HCT116 (cell line): ENCODE results near the gene CPLX3. TPM values are rescaled to one million over a fixed set of nuclear protein-coding genes. Genes with fewer than 3 reads are reported as not detected.

Source experiments
- ATAC-seq: fragments of 200-7000 bp; cut with Tn5 transposase; 2 replicates; pipeline ENCODE4 v1.9.1; 2020; ENCODE audit warnings: mild to moderate bottlenecking, moderate library complexity
- BruUV-seq: library from RNA; stranded (reverse); fragments of 400-500 nt; replicated peaks from 2 replicates; lab custom pipeline; 2021; lab: Mats Ljungman, UMichigan
- CTCF ChIA-PET: fragments of 300-600 bp; sonication (Branson Sonifier 250); formaldehyde crosslinking; loops from one replicate; lab custom pipeline; 2021; ENCODE audit warnings: antibody characterized with exemption; lab: Charles Lee
- POLR2A ChIA-PET: fragments of 300-600, 350-600 bp; sonication (Branson Sonifier 250); formaldehyde crosslinking; loops from one replicate; lab custom pipeline; 2021; ENCODE audit warnings: antibody characterized with exemption; lab: Charles Lee
- RAD21 ChIA-PET, 2 experiments: fragments of 300-600 bp; sonication (Branson Sonifier 250); formaldehyde crosslinking; loops; one replicate each; lab custom pipeline; 2023; ENCODE audit warnings: low total read pairs in 2 of 2; ENCODE audit not compliant: uncharacterized antibody in 2 of 2, unreplicated experiment in 2 of 2, low non-redundant PET in 1 of 2; lab: Charles Lee
- DNase-seq: peaks from one replicate; pipeline ENCODE4 v3.0.0-alpha.2; 2010; ENCODE audit warnings: low read depth, low spot score
- H2AFZ ChIP-seq: fragments of 200-600 bp; shearing (Covaris generic), sonication (generic); 2 replicates; pipeline ENCODE4 v1.6.1; 2017; ENCODE audit warnings: low read depth, mixed run types, mixed read lengths, antibody characterized with exemption, low read length; ENCODE audit not compliant: poor library complexity, severe bottlenecking
- H3K27ac ChIP-seq: 2 replicates; pipeline ENCODE4 v1.5.1; 2012; ENCODE audit warnings: low read depth, low read length
- H3K27me3 ChIP-seq: fragments of 200-600 bp; sonication (generic); 2 replicates; pipeline ENCODE4 v1.6.1; 2016; ENCODE audit warnings: mixed run types, low read length, mixed read lengths; ENCODE audit not compliant: insufficient read depth
- H3K36me3 ChIP-seq, 2 experiments: fragments of 200-500 bp in 1 of 2; fragments of 200-600 bp in 1 of 2; sonication (Bioruptor generic) in 1 of 2; sonication (generic) in 1 of 2; 2 replicates each; pipeline versions ENCODE4 v1.5.1 to v1.6.1; 2014 to 2016; ENCODE audit warnings: low read length in 2 of 2, inconsistent platforms in 1 of 2, mixed read lengths in 1 of 2, mixed run types in 1 of 2; ENCODE audit not compliant: insufficient read depth in 2 of 2, control insufficient read depth in 1 of 2
- H3K4me1 ChIP-seq, 2 experiments: fragments of 200-600 bp in 1 of 2; sonication (generic) in 1 of 2; 2 replicates each; pipeline versions ENCODE4 v1.5.1 to v1.6.1; 2012 to 2017; ENCODE audit warnings: low read length in 2 of 2, inconsistent platforms in 1 of 2, mild to moderate bottlenecking in 1 of 2, mixed read lengths in 1 of 2, mixed run types in 1 of 2, moderate library complexity in 1 of 2; ENCODE audit not compliant: insufficient read depth in 2 of 2, control insufficient read depth in 1 of 2
- H3K4me2 ChIP-seq: fragments of 200-600 bp; sonication (generic); 2 replicates; pipeline ENCODE4 v1.6.1; 2017; ENCODE audit warnings: mixed run types, low read length, mixed read lengths
- H3K4me3 ChIP-seq, 2 experiments: fragments of 200-600 bp in 1 of 2; sonication (generic) in 1 of 2; replicated peaks in 1 of 2; 2 replicates each; pipeline ENCODE4 v1.5.1; 2011 to 2016; ENCODE audit warnings: low read length in 2 of 2, control low read depth in 1 of 2, low read depth in 1 of 2, mild to moderate bottlenecking in 1 of 2, mixed read lengths in 1 of 2, mixed run types in 1 of 2
- H3K79me2 ChIP-seq: fragments of 200-600 bp; sonication (generic); 2 replicates; pipeline ENCODE4 v1.6.1; 2017; ENCODE audit warnings: mild to moderate bottlenecking, mixed run types, low read length, moderate library complexity, mixed read lengths; ENCODE audit not compliant: insufficient read depth
- H3K9ac ChIP-seq: fragments of 200-600 bp; sonication (generic); 2 replicates; pipeline ENCODE4 v1.6.1; 2016; ENCODE audit warnings: low read length, mixed read lengths
- H3K9me2 ChIP-seq: fragments of 200-600 bp; sonication (generic), shearing (Covaris generic); 2 replicates; pipeline ENCODE4 v1.6.1; 2017; ENCODE audit warnings: mixed run types, mild to moderate bottlenecking, moderate library complexity; ENCODE audit not compliant: insufficient read depth
- H3K9me3 ChIP-seq, 2 experiments: fragments of 200-500 bp in 1 of 2; fragments of 200-600 bp in 1 of 2; sonication (Bioruptor generic) in 1 of 2; sonication (generic) in 1 of 2; 2 replicates each; pipeline ENCODE4 v1.6.1; 2014 to 2017; ENCODE audit warnings: low read length in 2 of 2, mixed read lengths in 2 of 2, inconsistent platforms in 1 of 2, low read depth in 1 of 2, mild to moderate bottlenecking in 1 of 2, mixed run types in 1 of 2, moderate library complexity in 1 of 2; ENCODE audit not compliant: control insufficient read depth in 1 of 2, insufficient read depth in 1 of 2
- H4K20me1 ChIP-seq: fragments of 200-600 bp; sonication (generic), shearing (Covaris generic); 2 replicates; pipeline ENCODE4 v1.6.1; 2017; ENCODE audit warnings: mixed run types, mild to moderate bottlenecking, moderate library complexity; ENCODE audit not compliant: insufficient read depth
- CBX3 ChIP-seq: IDR thresholded peaks from 2 replicates; pipeline ENCODE4 v1.6.1; 2012; ENCODE audit warnings: low read depth
- CEBPB ChIP-seq: IDR thresholded peaks from 2 replicates; pipeline ENCODE4 v1.6.1; 2012; ENCODE audit warnings: low read depth
- CTCF ChIP-seq, 3 experiments: fragments of 200-600 bp in 1 of 3; sonication (generic) in 1 of 3; IDR thresholded peaks in 2 of 3; conservative IDR thresholded peaks in 1 of 3; 2 replicates each; pipeline ENCODE4 v1.5.1; 2012 to 2017; ENCODE audit warnings: low read depth in 2 of 3, low read length in 2 of 3, antibody characterized with exemption in 1 of 3, borderline replicate concordance in 1 of 3, control low read depth in 1 of 3, mild to moderate bottlenecking in 1 of 3, mixed read lengths in 1 of 3, mixed run types in 1 of 3, moderate library complexity in 1 of 3; ENCODE audit not compliant: insufficient read depth in 1 of 3
- EGR1 ChIP-seq: IDR thresholded peaks from 2 replicates; pipeline ENCODE4 v1.6.1; 2012; ENCODE audit warnings: low read depth
- EZH2 ChIP-seq: fragments of 200-600 bp; sonication (generic); IDR thresholded peaks from 2 replicates; pipeline ENCODE4 v1.6.1; 2017; ENCODE audit warnings: antibody characterized with exemption, mixed run types
- EZH2phosphoT487 ChIP-seq: fragments of 200-600 bp; IDR thresholded peaks from 2 replicates; pipeline ENCODE4 v1.6.1; 2018; ENCODE audit warnings: antibody characterized with exemption, borderline replicate concordance
- FOSL1 ChIP-seq: IDR thresholded peaks from 2 replicates; pipeline ENCODE4 v1.6.1; 2012; ENCODE audit warnings: low read depth
- POLR2AphosphoS5 ChIP-seq: IDR thresholded peaks from 2 replicates; pipeline ENCODE4 v1.6.1; 2011; ENCODE audit warnings: mild to moderate bottlenecking, low read depth, low read length, moderate library complexity
- REST ChIP-seq: IDR thresholded peaks from 2 replicates; pipeline ENCODE4 v1.6.1; 2012; ENCODE audit warnings: low read depth
- SRF ChIP-seq: IDR thresholded peaks from 2 replicates; pipeline ENCODE4 v1.6.1; 2012; ENCODE audit warnings: low read depth
- TCF7L2 ChIP-seq: IDR thresholded peaks from 2 replicates; pipeline ENCODE4 v1.7.0; 2011; ENCODE audit warnings: borderline replicate concordance, inconsistent platforms; ENCODE audit not compliant: insufficient read depth, insufficient read length; ENCODE audit errors: extremely low read depth
- YY1 ChIP-seq: IDR thresholded peaks from 2 replicates; pipeline ENCODE4 v1.6.1; 2011; ENCODE audit warnings: low read length, low read depth, moderate library complexity, mild to moderate bottlenecking; ENCODE audit not compliant: insufficient replicate concordance; ENCODE audit errors: extremely low read depth
- ZNF274 ChIP-seq: fragments of 200-500 bp; sonication (Bioruptor generic); IDR thresholded peaks from 2 replicates; pipeline ENCODE4 v1.6.1; 2014; ENCODE audit warnings: mild to moderate bottlenecking, low read depth, low read length, inconsistent platforms
- intact Hi-C: fragments of 100-400 bp; cut with micrococcal nuclease; formaldehyde crosslinking; loops from 2 replicates; pipeline ENCODE4 v1.10.0; 2022
- total RNA-seq: library from RNA; stranded (reverse); gene quantifications from one replicate; pipeline ENCODE4 v1.2.1, GENCODE V29; 2021; ENCODE audit not compliant: unreplicated experiment
- TF ChIP-seq, protein P1 (sequence below): IDR thresholded peaks from 2 replicates; pipeline ENCODE4 v1.6.1; 2012

CPLX3 gene
- total RNA-seq, 1 experiment from 2014 or later: not detected

DNA sequence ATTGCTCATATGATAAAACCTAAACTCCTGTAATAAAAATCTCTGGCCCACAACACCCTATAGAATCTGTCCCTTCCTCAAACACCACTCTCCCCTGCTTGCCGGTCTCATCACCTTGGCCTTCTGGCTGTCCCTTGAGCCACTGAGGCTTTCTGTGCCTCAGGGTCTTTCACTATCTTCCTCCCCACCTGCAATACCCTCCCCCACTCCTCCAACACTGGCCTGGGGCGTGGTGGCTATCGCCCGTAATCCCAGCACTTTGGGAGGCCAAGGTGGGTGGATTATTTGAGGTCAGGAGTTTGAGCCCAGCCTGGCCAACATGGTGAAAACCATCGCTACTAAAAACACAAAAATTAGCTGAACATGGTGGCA lies 47.8 kb upstream of the CPLX3 start:
- ChIA-PET POLR2A (no interaction called here), RAD21 (no interaction called here), CTCF (interaction anchor here (0.8 to 2.1 kb wide), 5 partner anchors 9 to 157 kb away, joined by 3 to 9 read pairs (median 4); no protein-coding TSS in a partner anchor)
- no peaks in the 10 kb centered on the region for H3K9me3 ChIP-seq
- DNase-seq: no peak
- intact Hi-C loops: no loop called here
- no peaks in the 10 kb centered on the region for H3K27me3 ChIP-seq
- ATAC-seq: no peak
- no peak overlapping the region for H3K4me2 ChIP-seq
- no TSS peak for BruUV-seq
- no peak overlapping the region for H3K4me3 ChIP-seq
- H2AFZ ChIP-seq: no peak overlapping the region
- TF ChIP-seq EGR1: no peak
- TF ChIP-seq EZH2: no peak
- no peak for TF ChIP-seq POLR2AphosphoS5
- TF ChIP-seq, protein P1, sequence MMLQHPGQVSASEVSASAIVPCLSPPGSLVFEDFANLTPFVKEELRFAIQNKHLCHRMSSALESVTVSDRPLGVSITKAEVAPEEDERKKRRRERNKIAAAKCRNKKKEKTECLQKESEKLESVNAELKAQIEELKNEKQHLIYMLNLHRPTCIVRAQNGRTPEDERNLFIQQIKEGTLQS: no peak
- TF ChIP-seq EZH2phosphoT487: no peak
- TF ChIP-seq CTCF (IDR thresholded peaks at IDR 0.05 in 2 of 3, conservative IDR thresholded peaks at IDR 0.05 in 1 of 3; ENCODE audit: borderline replicate concordance in 1 of 3, insufficient read depth in 1 of 3, low read depth in 2 of 3, low read length in 2 of 3): no peak
- H3K27ac ChIP-seq: no peak overlapping the region
- H3K9ac ChIP-seq: no peak overlapping the region
- no peaks in the 10 kb centered on the region for H3K9me2 ChIP-seq
- H3K4me1 ChIP-seq: peaks cover 9 to 15% of the 10 kb centered on the region in 2 experiments
- H3K36me3 ChIP-seq: no peaks in the 10 kb centered on the region; a peak in 1 of 4 replicates
- no peaks in the 10 kb centered on the region for H4K20me1 ChIP-seq
- H3K79me2 ChIP-seq: peaks cover 12% of the 10 kb centered on the region

DNA sequence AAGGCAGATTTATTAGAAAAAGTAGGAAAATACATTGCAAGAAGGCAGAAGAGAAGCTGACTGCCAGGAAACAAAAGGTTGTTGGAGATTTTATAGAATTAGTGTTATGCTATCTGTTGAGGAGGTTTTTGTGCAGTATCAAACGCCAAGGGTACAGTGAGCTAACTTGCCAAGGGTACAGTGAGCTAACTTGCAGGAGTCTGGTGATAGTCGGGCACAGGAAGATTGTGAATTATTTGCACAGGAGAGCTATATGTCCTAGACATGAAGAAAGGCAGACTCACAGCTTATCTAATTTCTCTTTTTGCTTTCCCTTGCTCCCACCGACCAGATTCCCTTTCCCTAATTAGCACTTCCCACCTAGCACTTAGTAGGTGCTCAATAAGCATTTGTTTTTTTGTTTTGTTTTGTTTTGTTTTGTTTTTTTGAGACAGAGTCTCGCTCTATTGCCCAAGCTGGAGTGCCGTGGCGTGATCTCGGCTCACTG lies 47.2 kb upstream of the CPLX3 start:
- POLR2A ChIA-PET: no interaction called here
- H4K20me1 ChIP-seq: no peaks in the 10 kb centered on the region
- RAD21 ChIA-PET: no interaction called here
- H3K27ac ChIP-seq: no peak overlapping the region
- no peaks in the 10 kb centered on the region for H3K9me3 ChIP-seq
- CTCF ChIA-PET: interaction anchor here (0.8 to 2.1 kb wide), 4 partner anchors 8 to 158 kb away, joined by 4 to 10 read pairs (median 6); no protein-coding TSS in a partner anchor
- H3K9ac ChIP-seq: no peak overlapping the region
- H3K27me3 ChIP-seq: no peaks in the 10 kb centered on the region
- H3K4me1 ChIP-seq: peaks cover 14 to 20% of the 10 kb centered on the region in 2 experiments
- no peak overlapping the region for H3K4me2 ChIP-seq
- ATAC-seq (no peak), DNase-seq (no peak)
- no peak overlapping the region for H3K4me3 ChIP-seq
- H2AFZ ChIP-seq: no peak overlapping the region
- H3K36me3 ChIP-seq: no peaks in the 10 kb centered on the region; a peak in 1 of 4 replicates
- peaks cover 19% of the 10 kb centered on the region for H3K79me2 ChIP-seq
- no TSS peak for BruUV-seq
- intact Hi-C loops: no loop called here
- no peaks in the 10 kb centered on the region for H3K9me2 ChIP-seq
- TF ChIP-seq, protein P1: no peak
- no peak for TF ChIP-seq YY1
- no peak for TF ChIP-seq REST
- TF ChIP-seq FOSL1: no peak
- TF ChIP-seq EZH2: no peak
- no peak for TF ChIP-seq SRF
- TF ChIP-seq CBX3: no peak
- TF ChIP-seq EZH2phosphoT487: no peak
- TF ChIP-seq ZNF274: no peak
- TF ChIP-seq CEBPB: no peak
- TF ChIP-seq TCF7L2: no peak
